Measurements from ENCODE around the gene MAPK1.
A peak's percentile ranks its signal among the peaks of the same experiment; 100 is the strongest.
"Not testable (repeated sequence)": the region's sequence is repeated elsewhere in the genome, so short reads cannot be mapped to it uniquely, and the experiment has no call there.

MAPK1 gene

DNA sequence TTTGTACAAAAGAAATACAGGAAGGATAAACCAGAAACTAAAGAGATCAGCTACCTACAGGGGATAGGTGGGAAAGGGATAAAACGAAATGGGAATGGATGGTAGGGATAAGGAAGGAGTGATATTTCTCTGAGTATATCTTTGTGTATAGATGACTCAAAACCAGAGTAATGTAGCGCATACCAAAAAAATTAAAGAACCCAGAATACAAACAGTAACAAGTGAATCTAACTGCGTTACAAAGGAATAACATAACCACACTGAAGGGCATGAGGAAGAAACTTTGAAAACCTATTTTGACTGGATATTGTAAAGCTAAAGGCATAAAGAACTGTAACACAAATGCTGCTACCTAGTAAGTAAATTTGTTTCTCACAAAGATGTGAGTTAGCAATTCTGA is 37.9 kb downstream of the MAPK1 start:
- DNase-seq (ENCODE audit: low read depth), result no peak
- TF ChIP-seq, protein P1, sequence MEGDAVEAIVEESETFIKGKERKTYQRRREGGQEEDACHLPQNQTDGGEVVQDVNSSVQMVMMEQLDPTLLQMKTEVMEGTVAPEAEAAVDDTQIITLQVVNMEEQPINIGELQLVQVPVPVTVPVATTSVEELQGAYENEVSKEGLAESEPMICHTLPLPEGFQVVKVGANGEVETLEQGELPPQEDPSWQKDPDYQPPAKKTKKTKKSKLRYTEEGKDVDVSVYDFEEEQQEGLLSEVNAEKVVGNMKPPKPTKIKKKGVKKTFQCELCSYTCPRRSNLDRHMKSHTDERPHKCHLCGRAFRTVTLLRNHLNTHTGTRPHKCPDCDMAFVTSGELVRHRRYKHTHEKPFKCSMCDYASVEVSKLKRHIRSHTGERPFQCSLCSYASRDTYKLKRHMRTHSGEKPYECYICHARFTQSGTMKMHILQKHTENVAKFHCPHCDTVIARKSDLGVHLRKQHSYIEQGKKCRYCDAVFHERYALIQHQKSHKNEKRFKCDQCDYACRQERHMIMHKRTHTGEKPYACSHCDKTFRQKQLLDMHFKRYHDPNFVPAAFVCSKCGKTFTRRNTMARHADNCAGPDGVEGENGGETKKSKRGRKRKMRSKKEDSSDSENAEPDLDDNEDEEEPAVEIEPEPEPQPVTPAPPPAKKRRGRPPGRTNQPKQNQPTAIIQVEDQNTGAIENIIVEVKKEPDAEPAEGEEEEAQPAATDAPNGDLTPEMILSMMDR (conservative IDR thresholded peaks at IDR 0.05; ENCODE audit: control insufficient read depth, insufficient read depth, low read depth, low read length), result no peak
- H3K4me3 ChIP-seq (ENCODE audit: control insufficient read depth, low read depth, low read length), result no peak overlapping the region

DNA sequence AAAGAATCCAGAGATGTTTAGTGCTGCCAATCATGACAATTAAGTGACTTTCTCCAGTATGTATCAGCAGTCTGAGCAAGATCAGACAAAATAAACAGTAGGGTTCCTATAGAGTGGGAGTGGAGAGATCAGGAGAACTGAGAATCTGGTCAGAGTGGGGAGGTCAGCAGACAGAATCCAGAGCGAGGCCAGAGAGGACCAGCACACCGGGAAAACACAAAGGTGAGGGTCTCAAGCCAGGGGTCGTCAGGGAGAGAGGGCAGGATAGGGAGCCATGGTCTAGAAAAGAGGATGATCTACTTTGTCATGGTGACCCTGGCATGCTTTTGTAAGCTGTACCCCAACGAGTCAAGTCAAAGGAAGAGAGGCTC is 39.2 kb downstream of the MAPK1 start:
- H3K4me3 ChIP-seq (ENCODE audit: control insufficient read depth, low read depth, low read length), result no peak overlapping the region
- no peak for DNase-seq (ENCODE audit: low read depth)
- TF ChIP-seq, protein P1 (conservative IDR thresholded peaks at IDR 0.05; ENCODE audit: control insufficient read depth, insufficient read depth, low read depth, low read length), result no peak

DNA sequence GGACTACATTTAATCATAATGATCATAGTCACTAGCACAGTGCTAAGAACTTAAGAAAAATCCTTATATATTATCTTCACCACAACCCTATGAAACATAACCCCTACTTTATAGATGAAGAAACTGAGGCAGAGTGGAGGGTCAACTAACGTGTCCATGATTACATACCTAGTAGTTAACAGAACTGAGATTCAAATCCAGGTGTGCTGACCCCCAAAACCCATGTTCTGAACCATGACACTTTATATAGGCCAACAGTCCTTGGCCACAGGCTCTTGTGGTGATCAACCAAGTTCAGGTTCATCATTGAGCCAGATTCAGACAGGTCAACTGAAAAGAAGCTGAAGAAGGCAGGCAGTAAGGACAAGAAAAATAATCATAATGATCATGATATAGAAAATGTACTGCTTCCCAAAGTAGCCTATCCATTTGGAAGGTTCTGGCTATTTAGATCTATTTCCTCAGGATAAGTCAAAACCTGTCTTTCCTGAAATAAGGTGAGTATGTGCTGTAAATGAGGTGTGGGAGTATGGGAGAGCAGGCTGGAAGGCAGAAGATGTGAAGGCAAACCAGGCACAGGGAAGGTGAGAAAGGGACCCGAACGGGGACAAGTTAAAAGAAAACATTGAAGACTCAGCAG is 39.7 kb downstream of the MAPK1 start:
- no peak overlapping the region for H3K4me3 ChIP-seq (ENCODE audit: control insufficient read depth, low read depth, low read length)
- TF ChIP-seq, protein P1 (conservative IDR thresholded peaks at IDR 0.05; ENCODE audit: control insufficient read depth, insufficient read depth, low read depth, low read length), result no peak
- no peak for DNase-seq (ENCODE audit: low read depth)

GRCh38 chr22:21826204-21826603 is 41.2 kb downstream of the MAPK1 start:
- DNase-seq (ENCODE audit: low read depth), result no peak
- H3K4me3 ChIP-seq (ENCODE audit: control insufficient read depth, low read depth, low read length), result no peak overlapping the region
- TF ChIP-seq, protein P1 (conservative IDR thresholded peaks at IDR 0.05; ENCODE audit: control insufficient read depth, insufficient read depth, low read depth, low read length), result no peak

DNA sequence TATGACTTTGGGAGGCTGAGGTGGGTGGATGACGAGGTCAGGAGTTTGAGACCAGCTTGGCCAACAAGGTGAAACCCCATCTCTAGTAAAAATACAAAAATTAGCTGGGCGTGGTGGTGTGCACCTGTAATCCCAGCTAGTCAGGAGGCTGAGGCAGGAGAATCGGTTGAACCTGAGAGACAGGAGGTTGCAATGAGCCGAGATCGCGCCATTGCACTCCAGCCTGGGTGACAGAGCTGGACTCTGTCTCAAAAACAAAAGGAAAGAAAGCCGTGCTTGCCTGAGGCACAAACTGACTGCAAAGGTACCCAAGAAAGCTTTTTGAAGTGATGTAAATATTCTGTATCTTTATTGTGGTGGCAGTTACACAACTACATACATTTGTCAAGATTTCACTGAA is 42.5 kb downstream of the MAPK1 start:
- H3K4me3 ChIP-seq (ENCODE audit: control insufficient read depth, low read depth, low read length); DNase-seq (ENCODE audit: low read depth): not testable (repeated sequence)

DNA sequence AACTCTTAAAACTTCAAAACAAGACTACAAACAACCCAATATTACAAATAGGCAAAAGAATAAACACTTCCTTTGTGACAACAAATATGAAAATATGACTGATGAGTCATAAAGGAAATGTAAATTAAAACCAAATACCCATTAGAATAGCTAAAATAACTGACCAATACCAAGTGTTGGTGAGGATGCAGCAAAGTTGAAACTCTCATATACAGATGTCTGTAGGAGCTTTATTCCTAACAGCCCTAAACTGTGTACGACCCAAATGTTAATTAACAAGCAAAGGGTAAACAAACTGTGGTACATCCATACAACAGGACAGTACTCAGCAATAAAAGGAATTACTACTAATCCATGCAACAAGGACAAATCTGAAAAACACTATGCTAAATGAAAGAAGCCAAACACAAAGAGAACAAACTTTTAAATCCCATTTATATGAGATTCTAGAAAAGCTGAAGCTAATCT is 43.0 kb downstream of the MAPK1 start:
- no peak for DNase-seq (ENCODE audit: low read depth)
- H3K4me3 ChIP-seq (ENCODE audit: control insufficient read depth, low read depth, low read length), result no peak overlapping the region
- TF ChIP-seq, protein P1 (conservative IDR thresholded peaks at IDR 0.05; ENCODE audit: control insufficient read depth, insufficient read depth, low read depth, low read length), result no peak

- TF ChIP-seq, protein P1 (conservative IDR thresholded peaks at IDR 0.05; ENCODE audit: control insufficient read depth, insufficient read depth, low read depth, low read length), result no peak
- H3K4me3 ChIP-seq (ENCODE audit: control insufficient read depth, low read depth, low read length), result no peak overlapping the region
- peak; percentile 45 for DNase-seq (ENCODE audit: low read depth)
These were observed 43.6 kb downstream of the MAPK1 start for GRCh38 chr22:21823740-21824444.
